ENCODE results near the gene TMEM50B.

DNA sequence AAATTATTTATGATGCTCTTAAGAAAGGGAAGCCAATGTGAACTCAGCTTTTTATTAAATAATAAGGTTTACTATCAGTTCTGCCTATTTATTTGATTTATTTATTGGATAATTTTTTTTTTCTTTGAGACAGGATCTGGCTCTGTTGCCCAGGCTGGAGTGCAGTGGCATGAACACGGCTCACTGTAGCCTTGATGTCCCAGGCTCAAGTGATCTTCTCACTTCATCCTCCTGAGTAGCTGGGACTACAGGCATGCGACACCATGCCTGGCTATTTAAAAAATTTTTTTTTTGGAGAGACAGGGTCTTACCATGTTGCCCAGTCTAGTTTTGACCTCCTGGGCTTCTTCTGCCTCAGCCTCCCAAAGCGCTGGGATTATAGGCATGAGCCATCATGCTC is 32.7 kb upstream of the TMEM50B start:
- no peak for TF ChIP-seq EZH2phosphoT487 (IDR thresholded peaks at IDR 0.05; ENCODE audit: low read depth, severe bottlenecking, unreplicated experiment)
- TF ChIP-seq, protein P1, sequence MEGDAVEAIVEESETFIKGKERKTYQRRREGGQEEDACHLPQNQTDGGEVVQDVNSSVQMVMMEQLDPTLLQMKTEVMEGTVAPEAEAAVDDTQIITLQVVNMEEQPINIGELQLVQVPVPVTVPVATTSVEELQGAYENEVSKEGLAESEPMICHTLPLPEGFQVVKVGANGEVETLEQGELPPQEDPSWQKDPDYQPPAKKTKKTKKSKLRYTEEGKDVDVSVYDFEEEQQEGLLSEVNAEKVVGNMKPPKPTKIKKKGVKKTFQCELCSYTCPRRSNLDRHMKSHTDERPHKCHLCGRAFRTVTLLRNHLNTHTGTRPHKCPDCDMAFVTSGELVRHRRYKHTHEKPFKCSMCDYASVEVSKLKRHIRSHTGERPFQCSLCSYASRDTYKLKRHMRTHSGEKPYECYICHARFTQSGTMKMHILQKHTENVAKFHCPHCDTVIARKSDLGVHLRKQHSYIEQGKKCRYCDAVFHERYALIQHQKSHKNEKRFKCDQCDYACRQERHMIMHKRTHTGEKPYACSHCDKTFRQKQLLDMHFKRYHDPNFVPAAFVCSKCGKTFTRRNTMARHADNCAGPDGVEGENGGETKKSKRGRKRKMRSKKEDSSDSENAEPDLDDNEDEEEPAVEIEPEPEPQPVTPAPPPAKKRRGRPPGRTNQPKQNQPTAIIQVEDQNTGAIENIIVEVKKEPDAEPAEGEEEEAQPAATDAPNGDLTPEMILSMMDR (IDR thresholded peaks at IDR 0.05; ENCODE audit: poor library complexity): no peak

Measured in hepatocyte (in vitro differentiated cells).